ENCODE measurements around the gene ZBTB16. TPM values are rescaled to one million over a fixed set of nuclear protein-coding genes. Genes with fewer than 3 reads are reported as not detected.

ZBTB16 gene
- total RNA-seq, 1 experiment from 2014 or later, result 70.4 TPM

DNA sequence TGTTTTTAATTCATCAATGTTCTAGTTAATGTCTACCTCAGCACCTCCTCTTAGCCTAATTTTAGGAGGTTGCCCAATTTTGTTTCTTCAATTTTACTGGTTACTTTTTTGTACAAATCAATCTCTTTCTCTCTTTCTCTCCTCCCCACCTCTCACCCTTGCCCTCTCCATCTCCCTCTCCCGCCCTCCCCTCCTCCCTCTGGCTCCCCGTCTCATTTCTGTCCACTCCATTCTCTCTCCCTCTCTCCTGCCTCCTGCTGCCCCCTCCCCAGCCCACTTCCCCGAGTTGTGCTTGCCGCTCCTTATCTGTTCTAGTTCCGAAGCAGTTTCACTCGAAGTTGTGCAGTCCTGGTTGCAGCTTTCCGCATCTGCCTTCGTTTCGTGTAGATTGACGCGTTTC lies 195.8 kb downstream of the ZBTB16 start:
- peaks cover 37% of the 10 kb centered on the region for H3K4me1 Mint-ChIP-seq (ENCODE audit: insufficient read depth, unreplicated experiment)
- no peak overlapping the region for H3K27ac Mint-ChIP-seq (ENCODE audit: low read depth, unreplicated experiment)
- no TSS peak for BruUV-seq (replicated peaks)
- H3K36me3 Mint-ChIP-seq (ENCODE audit: insufficient read depth, unreplicated experiment), result no peaks in the 10 kb centered on the region
- ChIA-PET POLR2A (no interaction called here), CTCF (interaction anchor here (0.5 kb wide), 1 partner anchor 668 kb away, joined by 3 read pairs; no protein-coding TSS in a partner anchor)
- no peak overlapping the region for H3K4me3 Mint-ChIP-seq (ENCODE audit: unreplicated experiment)
- no peaks in the 10 kb centered on the region for H3K27me3 Mint-ChIP-seq (ENCODE audit: insufficient read depth, unreplicated experiment)
- intact Hi-C loops (cut with micrococcal nuclease), result no loop called here
- no peaks in the 10 kb centered on the region for H3K9me3 Mint-ChIP-seq (ENCODE audit: unreplicated experiment)
- DNase-seq (ENCODE audit: unreplicated experiment), result no peak
- TF ChIP-seq, protein P1, sequence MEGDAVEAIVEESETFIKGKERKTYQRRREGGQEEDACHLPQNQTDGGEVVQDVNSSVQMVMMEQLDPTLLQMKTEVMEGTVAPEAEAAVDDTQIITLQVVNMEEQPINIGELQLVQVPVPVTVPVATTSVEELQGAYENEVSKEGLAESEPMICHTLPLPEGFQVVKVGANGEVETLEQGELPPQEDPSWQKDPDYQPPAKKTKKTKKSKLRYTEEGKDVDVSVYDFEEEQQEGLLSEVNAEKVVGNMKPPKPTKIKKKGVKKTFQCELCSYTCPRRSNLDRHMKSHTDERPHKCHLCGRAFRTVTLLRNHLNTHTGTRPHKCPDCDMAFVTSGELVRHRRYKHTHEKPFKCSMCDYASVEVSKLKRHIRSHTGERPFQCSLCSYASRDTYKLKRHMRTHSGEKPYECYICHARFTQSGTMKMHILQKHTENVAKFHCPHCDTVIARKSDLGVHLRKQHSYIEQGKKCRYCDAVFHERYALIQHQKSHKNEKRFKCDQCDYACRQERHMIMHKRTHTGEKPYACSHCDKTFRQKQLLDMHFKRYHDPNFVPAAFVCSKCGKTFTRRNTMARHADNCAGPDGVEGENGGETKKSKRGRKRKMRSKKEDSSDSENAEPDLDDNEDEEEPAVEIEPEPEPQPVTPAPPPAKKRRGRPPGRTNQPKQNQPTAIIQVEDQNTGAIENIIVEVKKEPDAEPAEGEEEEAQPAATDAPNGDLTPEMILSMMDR (IDR thresholded peaks at IDR 0.05; ENCODE audit: unreplicated experiment), result no peak

DNA sequence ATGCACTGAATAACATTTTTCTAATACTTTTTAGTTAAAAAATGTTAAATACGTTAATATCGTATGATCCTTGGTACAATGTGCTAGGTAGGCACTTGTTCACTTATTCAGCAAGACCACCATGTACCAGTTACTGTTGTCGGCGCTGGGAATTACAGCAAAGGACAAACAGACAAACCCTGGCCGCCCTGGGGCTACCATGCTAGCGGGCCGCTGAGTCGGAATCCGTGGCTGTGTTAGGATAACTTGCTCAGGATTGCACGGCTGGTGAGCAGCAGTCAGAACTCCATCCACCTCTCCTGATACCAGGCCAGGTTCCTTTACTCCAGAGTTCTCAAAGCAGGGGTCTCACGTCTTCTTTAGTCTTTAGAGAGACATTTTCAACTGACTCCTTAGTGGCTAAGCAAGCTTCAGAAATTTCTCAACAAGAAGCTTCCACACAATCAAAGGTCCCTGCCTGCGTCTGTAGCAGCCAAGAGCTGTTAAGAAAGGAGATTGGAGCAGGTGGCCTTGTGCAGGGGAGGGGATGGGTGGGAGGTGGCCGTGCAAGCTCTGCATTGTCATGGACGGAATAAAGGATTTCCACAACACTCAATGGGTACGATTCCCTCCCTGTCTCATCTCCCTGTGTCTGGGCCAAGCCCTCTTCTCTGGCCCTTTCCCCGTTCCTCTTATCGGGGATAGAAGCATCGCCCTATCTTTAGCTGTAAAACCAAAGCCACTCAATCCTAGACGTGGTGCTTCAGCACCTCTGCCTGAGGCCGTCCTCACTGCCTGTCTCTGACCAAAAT lies 196.9 kb downstream of the ZBTB16 start:
- Mint-ChIP-seq H3K27ac (ENCODE audit: low read depth, unreplicated experiment) (peak overlapping the region; percentile 68), H3K4me1 (ENCODE audit: insufficient read depth, unreplicated experiment) (peaks cover 38% of the 10 kb centered on the region), H3K4me3 (ENCODE audit: unreplicated experiment) (no peak overlapping the region), H3K9me3 (ENCODE audit: unreplicated experiment) (no peaks in the 10 kb centered on the region), H3K36me3 (ENCODE audit: insufficient read depth, unreplicated experiment) (no peaks in the 10 kb centered on the region), H3K27me3 (ENCODE audit: insufficient read depth, unreplicated experiment) (no peaks in the 10 kb centered on the region)
- TF ChIP-seq, protein P1 (IDR thresholded peaks at IDR 0.05; ENCODE audit: unreplicated experiment), result no peak
- CTCF ChIA-PET, result interaction anchor here (1.1 kb wide), 1 partner anchor 360 kb away, joined by 3 read pairs; no protein-coding TSS in a partner anchor
- POLR2A ChIA-PET, result interaction anchor here (0.6 to 2.0 kb wide), 4 partner anchors 9 to 229 kb away, joined by 3 to 10 read pairs (median 3); no protein-coding TSS in a partner anchor
- BruUV-seq (replicated peaks), result no TSS peak
- intact Hi-C loops (cut with micrococcal nuclease), result no loop called here
- DNase-seq (ENCODE audit: unreplicated experiment), result no peak

DNA sequence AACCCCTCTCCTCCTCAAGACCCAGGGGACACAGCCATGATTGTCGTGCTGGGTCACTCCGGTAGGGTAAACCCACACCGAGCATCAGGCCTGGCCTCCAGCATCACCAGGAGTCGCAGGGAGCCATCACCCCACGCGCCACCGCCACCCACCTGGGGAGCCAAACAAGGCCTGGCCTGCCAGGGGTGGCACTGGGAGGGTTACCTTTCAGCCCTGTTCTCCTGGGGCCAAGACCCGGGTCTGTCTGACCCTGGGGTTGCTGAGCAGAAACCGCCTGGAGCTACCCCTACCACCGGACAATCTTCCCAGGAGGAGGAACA lies 197.4 kb downstream of the ZBTB16 start:
- Mint-ChIP-seq H3K4me3 (ENCODE audit: unreplicated experiment) (no peak overlapping the region), H3K27me3 (ENCODE audit: insufficient read depth, unreplicated experiment) (no peaks in the 10 kb centered on the region), H3K27ac (ENCODE audit: low read depth, unreplicated experiment) (peak overlapping the region; percentile 68), H3K9me3 (ENCODE audit: unreplicated experiment) (no peaks in the 10 kb centered on the region), H3K4me1 (ENCODE audit: insufficient read depth, unreplicated experiment) (peaks cover 34% of the 10 kb centered on the region), H3K36me3 (ENCODE audit: insufficient read depth, unreplicated experiment) (no peaks in the 10 kb centered on the region)
- no TSS peak for BruUV-seq (replicated peaks)
- intact Hi-C loops (cut with micrococcal nuclease), result no loop called here
- no peak for DNase-seq (ENCODE audit: unreplicated experiment)
- ChIA-PET POLR2A (interaction anchor here (0.6 to 2.0 kb wide), 6 partner anchors 9 to 265 kb away, joined by 3 to 10 read pairs (median 3); no protein-coding TSS in a partner anchor), CTCF (interaction anchor here (1.1 kb wide), 1 partner anchor 360 kb away, joined by 3 read pairs; no protein-coding TSS in a partner anchor)
- TF ChIP-seq, protein P1 (IDR thresholded peaks at IDR 0.05; ENCODE audit: unreplicated experiment), result no peak

DNA sequence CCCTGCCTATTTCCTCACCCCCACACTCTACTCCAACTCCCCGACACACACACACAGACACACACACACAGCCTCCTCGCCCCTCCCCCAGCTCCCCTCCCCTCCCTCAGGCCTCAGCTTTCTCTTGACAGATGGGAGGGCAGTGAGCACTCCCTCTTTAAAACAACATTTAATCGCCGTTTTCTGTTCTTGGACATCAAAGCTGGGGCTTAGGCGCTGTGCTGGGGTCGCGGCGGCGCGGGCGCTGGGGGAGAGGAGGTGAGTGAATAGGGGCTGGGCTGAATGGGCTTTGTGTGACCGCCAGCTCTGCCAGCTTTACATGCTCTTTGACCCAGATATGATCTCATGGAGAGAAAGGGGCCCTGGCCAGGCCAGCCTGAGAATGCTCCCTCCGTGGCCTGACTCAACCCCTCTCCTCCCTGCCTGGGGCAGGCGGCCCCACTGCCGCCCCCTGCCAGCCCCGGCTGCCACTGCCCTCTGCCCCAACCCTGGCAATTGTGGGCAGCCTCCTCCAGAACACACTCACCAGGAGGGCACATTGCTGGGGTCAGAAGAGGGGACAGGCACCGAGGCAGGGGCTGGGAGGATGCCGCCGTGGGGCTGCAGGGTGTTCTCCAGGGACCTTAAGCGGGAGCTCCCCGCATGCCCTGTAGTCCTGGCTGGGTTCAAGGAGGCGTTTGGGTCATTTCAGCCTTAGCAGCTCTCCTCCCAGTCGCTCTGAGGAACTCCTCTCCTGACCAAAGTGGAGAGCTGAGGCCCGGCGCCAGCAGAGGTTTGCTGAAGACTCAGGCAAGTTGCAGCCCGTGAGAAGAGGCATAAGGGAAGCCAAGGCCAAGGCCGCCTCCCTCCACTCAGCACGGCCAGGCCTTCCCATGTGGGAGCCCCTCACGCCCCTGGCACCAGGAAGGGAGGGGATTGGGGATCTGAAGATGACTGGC lies 198.4 kb downstream of the ZBTB16 start:
- intact Hi-C loops (cut with micrococcal nuclease), result no loop called here

More for the DNA sequence above, 198.4 kb downstream of the ZBTB16 start:
- Mint-ChIP-seq H3K27ac (ENCODE audit: low read depth, unreplicated experiment) (peak overlapping the region; percentile 89), H3K27me3 (ENCODE audit: insufficient read depth, unreplicated experiment) (no peaks in the 10 kb centered on the region), H3K36me3 (ENCODE audit: insufficient read depth, unreplicated experiment) (no peaks in the 10 kb centered on the region), H3K4me3 (ENCODE audit: unreplicated experiment) (no peak overlapping the region), H3K9me3 (ENCODE audit: unreplicated experiment) (no peaks in the 10 kb centered on the region), H3K4me1 (ENCODE audit: insufficient read depth, unreplicated experiment) (peaks cover 34% of the 10 kb centered on the region)
- no TSS peak for BruUV-seq (replicated peaks)
- TF ChIP-seq, protein P1 (IDR thresholded peaks at IDR 0.05; ENCODE audit: unreplicated experiment), result no peak
- ChIA-PET POLR2A (interaction anchor here (0.7 to 2.0 kb wide), 9 partner anchors 8 to 266 kb away, joined by 3 to 10 read pairs (median 3); no protein-coding TSS in a partner anchor), CTCF (interaction anchor here (0.5 to 1.3 kb wide), 7 partner anchors 9 to 504 kb away, joined by 3 to 6 read pairs (median 3); no protein-coding TSS in a partner anchor)
- DNase-seq (ENCODE audit: unreplicated experiment), result no peak
